Measurements from ENCODE around the gene RIOK3. TPM values are rescaled to one million over a fixed set of nuclear protein-coding genes. Genes with fewer than 3 reads are reported as not detected.

The RIOK3 gene
- polyA plus RNA-seq, 2 of the 4 experiments (the other 2 are of a cell fraction): 25.3 to 43.3 TPM

- FAIRE-seq: no peak
- H3K4me2 ChIP-seq: no peak overlapping the region
- no peak for DNase-seq (ENCODE audit: low read depth in 1 of 2, low spot score in 1 of 2)
- no peak overlapping the region for H3K4me3 ChIP-seq
- peaks cover 9% of the 10 kb centered on the region for H3K4me1 ChIP-seq
- ChIA-PET CTCF (no interaction called here), POLR2A (no interaction called here)
- no peaks in the 10 kb centered on the region for H3K9me3 ChIP-seq
- 0 out of 6 replicates have a peak overlapping the region, but pooled peaks of 1 of the 2 experiments have one; percentile 44 for H3K27ac ChIP-seq
- 96% methylated on average over 17 of the region's 18 CpGs for WGBS (ENCODE audit: missing lambda C conversion rate)
- ATAC-seq: no peak
- TF ChIP-seq CTCF (IDR thresholded peaks at IDR 0.05) (no peak), ZSCAN20 (CRISPR knock-in tag; IDR thresholded peaks at IDR 0.05) (no peak), MYC (IDR thresholded peaks at IDR 0.05; ENCODE audit: borderline replicate concordance, low read length) (no peak), KDM5A (IDR thresholded peaks at IDR 0.05) (no peak), ZFP36 (IDR thresholded peaks at IDR 0.05; ENCODE audit: borderline replicate concordance, partially characterized antibody) (no peak), RARB (CRISPR knock-in tag; IDR thresholded peaks at IDR 0.05) (no peak), RAD21 (conservative IDR thresholded peaks at IDR 0.05 in 1 of 2, IDR thresholded peaks at IDR 0.05 in 1 of 2) (no peak), MAFK (IDR thresholded peaks at IDR 0.05; ENCODE audit: partially characterized antibody) (no peak), USF2 (IDR thresholded peaks at IDR 0.05) (no peak), RFX5 (IDR thresholded peaks at IDR 0.05) (no peak), JUN (IDR thresholded peaks at IDR 0.05) (no peak), BHLHE40 (IDR thresholded peaks at IDR 0.05; ENCODE audit: low read depth, low read length) (no peak), POLR2AphosphoS2 (conservative IDR thresholded peaks at IDR 0.05; ENCODE audit: low read length) (no peak)
These were observed 2.1 kb upstream of the RIOK3 start for GRCh38 chr18:23451011-23451410.

- Histone ChIP-seq H3K4me2 (no peak overlapping the region), H3K4me3 (no peak overlapping the region), H3K4me1 (peaks cover 9% of the 10 kb centered on the region), H3K9me3 (no peaks in the 10 kb centered on the region), H3K27ac (peak overlapping the region; percentile 91 to 94; a peak in 4 of 6 replicates)
- POLR2A ChIA-PET: no interaction called here
- FAIRE-seq: no peak
- ATAC-seq: no peak
- WGBS (ENCODE audit: missing lambda C conversion rate): 80% methylated on average over 6 of the region's 6 CpGs
- no peak for TF ChIP-seq ESRRA (IDR thresholded peaks at IDR 0.05; ENCODE audit: borderline replicate concordance, low read length)
- no peak for TF ChIP-seq EHF (CRISPR knock-in tag; IDR thresholded peaks at IDR 0.05)
- no peak for DNase-seq (ENCODE audit: low read depth in 1 of 2, low spot score in 1 of 2)
- CTCF ChIA-PET: no interaction called here
These were observed 1.6 kb upstream of the RIOK3 start for GRCh38 chr18:23451491-23451890.

- no peak for FAIRE-seq
- 33% methylated on average over 3 of the region's 3 CpGs for WGBS (ENCODE audit: missing lambda C conversion rate)
- no peak for DNase-seq (ENCODE audit: low read depth in 1 of 2, low spot score in 1 of 2)
- H3K4me3 ChIP-seq: peak overlapping the region; percentile 70
- H3K27ac ChIP-seq: peak overlapping the region; percentile 91 to 94
- no peaks in the 10 kb centered on the region for H3K9me3 ChIP-seq
- ChIA-PET POLR2A (interaction anchor here (1.1 kb wide), 1 partner anchor 11 kb away, joined by 5 read pairs; no protein-coding TSS in a partner anchor), CTCF (no interaction called here)
- H3K4me2 ChIP-seq: peak overlapping the region; percentile 86
- H3K4me1 ChIP-seq: peaks cover 11% of the 10 kb centered on the region
- ATAC-seq: no peak
- TF ChIP-seq HOXB13 (CRISPR knock-in tag; IDR thresholded peaks at IDR 0.05; ENCODE audit: low read depth) (no peak), EHMT2 (IDR thresholded peaks at IDR 0.05; ENCODE audit: low read depth) (no peak), EHF (CRISPR knock-in tag; IDR thresholded peaks at IDR 0.05) (no peak), ZFP36 (IDR thresholded peaks at IDR 0.05; ENCODE audit: borderline replicate concordance, partially characterized antibody) (no peak), MAX (IDR thresholded peaks at IDR 0.05) (no peak), BHLHE40 (IDR thresholded peaks at IDR 0.05; ENCODE audit: low read depth, low read length) (no peak), PHF8 (IDR thresholded peaks at IDR 0.05; ENCODE audit: borderline replicate concordance, low read depth) (no peak), KDM1A (IDR thresholded peaks at IDR 0.05; ENCODE audit: low read depth) (no peak), REST (IDR thresholded peaks at IDR 0.05) (no peak), HDAC2 (IDR thresholded peaks at IDR 0.05) (no peak), TP53 (CRISPR knock-in tag; IDR thresholded peaks at IDR 0.05) (no peak), JUN (IDR thresholded peaks at IDR 0.05) (no peak), HMGXB4 (CRISPR knock-in tag; IDR thresholded peaks at IDR 0.05; ENCODE audit: borderline replicate concordance) (no peak), HOXA7 (CRISPR knock-in tag; IDR thresholded peaks at IDR 0.05) (no peak), POLR2AphosphoS2 (conservative IDR thresholded peaks at IDR 0.05; ENCODE audit: low read length) (no peak), JUNB (IDR thresholded peaks at IDR 0.05) (no peak), CBX8 (IDR thresholded peaks at IDR 0.05) (no peak)
These were observed 750 bp upstream of the RIOK3 start for GRCh38 chr18:23452347-23452727.

Data from A549 (cell line).